Mucosa of rectum (tissue), 2 donors: ENCODE data around the gene NRXN3.
"Not testable (repeated sequence)": the region's sequence is repeated elsewhere in the genome, so short reads cannot be mapped to it uniquely, and the experiment has no call there.

Experiments used
- H3K27ac ChIP-seq, 2 donors: one replicate each; pipeline ENCODE4 v1.7.0; 2013; ENCODE audit warnings: inconsistent platforms in 2 of 2, low read depth in 2 of 2, low read length in 2 of 2
- H3K27me3 ChIP-seq, 2 donors: one replicate each; pipeline ENCODE4 v1.7.0; 2013; ENCODE audit warnings: low read length in 2 of 2; ENCODE audit not compliant: control insufficient read depth in 2 of 2, insufficient read depth in 2 of 2
- H3K36me3 ChIP-seq, 2 donors: one replicate each; pipeline ENCODE4 v1.7.0; 2013; ENCODE audit warnings: low read length in 2 of 2; ENCODE audit not compliant: control insufficient read depth in 2 of 2, insufficient read depth in 2 of 2
- H3K4me1 ChIP-seq, 2 donors: one replicate each; pipeline ENCODE4 v1.7.0; 2013; ENCODE audit warnings: low read length in 2 of 2, mild to moderate bottlenecking in 1 of 2; ENCODE audit not compliant: control insufficient read depth in 2 of 2, insufficient read depth in 2 of 2
- H3K4me3 ChIP-seq, 2 donors: one replicate each; pipeline ENCODE4 v1.7.0; 2013; ENCODE audit warnings: low read length in 2 of 2
- H3K9ac ChIP-seq, 2 donors: one replicate each; pipeline ENCODE4 v1.7.0; 2013; ENCODE audit warnings: low read length in 2 of 2, low read depth in 1 of 2, mild to moderate bottlenecking in 1 of 2
- H3K9me3 ChIP-seq, 2 donors: one replicate each; pipeline ENCODE4 v1.7.0; 2013; ENCODE audit warnings: low read length in 2 of 2; ENCODE audit not compliant: control insufficient read depth in 2 of 2
- donor health status: healthy.
- donor health status: Normal muscosa, but diverticular disease.

Gene NRXN3

DNA sequence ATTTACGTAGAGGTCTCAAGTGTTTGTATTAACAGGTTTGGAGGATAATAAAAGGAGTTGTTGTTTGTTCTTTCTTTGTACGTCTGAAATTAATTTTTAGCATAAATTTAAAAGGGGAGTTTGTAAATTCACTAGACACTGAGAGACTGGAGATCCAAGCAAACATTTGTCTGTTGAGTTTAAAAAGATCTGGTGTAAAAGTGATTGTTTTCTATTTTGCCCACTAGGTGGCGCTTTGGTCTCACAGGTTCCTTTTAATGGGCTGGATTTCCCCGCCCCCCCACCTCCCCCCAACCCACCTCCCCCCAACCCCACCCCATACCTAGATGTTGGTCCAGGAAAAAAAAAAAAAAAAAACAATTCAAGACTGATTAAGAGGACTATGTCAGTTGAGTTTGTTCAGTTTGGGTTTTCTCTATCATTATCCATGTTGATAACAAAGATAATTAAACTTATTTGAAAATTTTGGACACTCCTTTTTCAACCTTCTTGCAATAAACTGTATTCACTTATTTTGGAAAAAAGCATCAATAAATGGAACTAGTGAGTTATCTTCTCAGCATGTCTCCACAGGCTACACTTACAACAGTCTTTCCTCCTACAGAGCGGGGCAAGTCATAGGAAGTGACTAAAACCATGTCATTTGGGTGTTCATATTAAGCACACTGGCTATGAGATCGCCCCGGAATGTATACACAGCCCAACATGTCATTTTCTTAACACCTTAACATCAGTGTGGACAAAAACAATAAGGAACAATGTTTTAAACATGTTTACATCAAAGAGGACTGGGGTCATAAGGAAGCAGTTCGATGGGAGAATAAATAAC is 841.1 kb downstream of the NRXN3 start:
- Histone ChIP-seq H3K4me1 (no peaks in the 10 kb centered on the region), H3K36me3 (no peaks in the 10 kb centered on the region), H3K9ac (no peak overlapping the region), H3K27me3 (no peaks in the 10 kb centered on the region), H3K4me3 (no peak overlapping the region), H3K27ac (no peak overlapping the region), H3K9me3 (no peaks in the 10 kb centered on the region)

DNA sequence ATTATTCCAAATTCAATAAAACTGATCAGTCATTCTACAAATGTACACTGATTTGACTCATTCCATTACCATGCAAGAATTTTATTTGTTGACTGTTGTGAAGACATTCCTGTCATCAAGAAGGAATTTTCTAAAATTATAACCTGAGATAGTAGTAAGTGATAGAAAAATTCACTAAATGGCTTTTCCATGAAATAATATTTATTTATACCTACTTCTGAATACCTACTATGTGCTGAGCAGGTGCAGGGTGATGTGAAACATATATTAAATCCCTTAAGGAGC is 841.7 kb downstream of the NRXN3 start:
- no peaks in the 10 kb centered on the region for H3K9me3 ChIP-seq
- no peak overlapping the region for H3K4me3 ChIP-seq
- H3K27ac ChIP-seq = no peak overlapping the region
- no peaks in the 10 kb centered on the region for H3K27me3 ChIP-seq
- H3K36me3 ChIP-seq = no peaks in the 10 kb centered on the region
- no peak overlapping the region for H3K9ac ChIP-seq
- H3K4me1 ChIP-seq = no peaks in the 10 kb centered on the region

DNA sequence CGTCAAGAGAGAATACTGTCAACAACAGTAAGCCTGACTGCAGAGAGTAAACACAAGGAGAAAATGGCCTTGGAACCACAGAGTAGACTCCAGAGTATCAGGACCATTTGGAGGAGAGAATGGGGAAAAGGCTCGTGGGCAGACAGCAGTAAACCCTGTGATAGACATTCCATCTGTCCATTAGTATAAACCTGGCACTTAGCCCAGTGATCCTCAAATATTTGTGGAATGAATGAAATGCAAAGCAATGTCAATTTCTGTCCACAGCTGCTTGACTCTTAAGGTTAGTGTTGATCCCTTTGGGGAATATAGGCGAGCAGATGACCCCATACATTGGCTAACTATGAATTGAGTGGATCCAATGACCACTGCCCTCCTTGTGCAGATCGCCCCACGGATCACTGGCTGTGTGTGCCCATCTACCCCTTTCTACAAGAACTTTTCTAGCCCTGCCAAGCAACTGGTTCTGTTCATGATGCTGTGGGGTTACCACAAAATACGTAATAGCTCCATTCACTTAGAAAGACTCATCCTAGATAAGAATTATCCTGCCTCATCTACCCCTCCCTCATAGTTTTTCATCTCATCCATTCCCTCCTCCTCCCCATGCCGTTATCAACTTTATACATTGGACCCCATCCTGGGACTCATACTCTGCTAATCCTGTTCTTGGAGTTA is 846.8 kb downstream of the NRXN3 start:
- no peak overlapping the region for H3K4me3 ChIP-seq

DNA sequence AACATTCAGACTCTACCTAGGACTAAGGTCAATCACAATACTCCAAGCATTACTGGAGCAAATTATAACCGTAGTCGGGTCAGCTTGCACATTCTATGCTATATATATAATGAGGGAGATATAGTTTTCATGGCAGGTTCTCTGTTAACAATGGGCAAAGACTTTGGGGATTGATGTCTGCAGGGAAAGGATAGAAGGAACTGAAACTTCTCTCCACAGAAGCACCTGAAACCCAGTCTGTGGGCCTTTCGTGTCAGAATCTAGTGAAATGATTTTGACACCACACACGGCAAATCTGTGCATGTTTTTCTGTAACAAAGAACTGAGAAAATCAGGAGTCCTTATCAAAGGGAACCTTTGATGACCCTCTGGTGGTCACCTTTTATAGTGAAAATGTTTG is 847.4 kb downstream of the NRXN3 start:
- H3K36me3 ChIP-seq = no peaks in the 10 kb centered on the region
- H3K27ac ChIP-seq = no peak overlapping the region
- H3K4me3 ChIP-seq = no peak overlapping the region
- no peaks in the 10 kb centered on the region for H3K4me1 ChIP-seq
- H3K9ac ChIP-seq = no peak overlapping the region
- H3K9me3 ChIP-seq = no peaks in the 10 kb centered on the region
- no peaks in the 10 kb centered on the region for H3K27me3 ChIP-seq

More for the DNA sequence above, 846.8 kb downstream of the NRXN3 start:
- Histone ChIP-seq H3K27me3 (no peaks in the 10 kb centered on the region), H3K9me3 (no peaks in the 10 kb centered on the region), H3K4me1 (no peaks in the 10 kb centered on the region), H3K9ac (no peak overlapping the region), H3K36me3 (no peaks in the 10 kb centered on the region), H3K27ac (no peak overlapping the region)

DNA sequence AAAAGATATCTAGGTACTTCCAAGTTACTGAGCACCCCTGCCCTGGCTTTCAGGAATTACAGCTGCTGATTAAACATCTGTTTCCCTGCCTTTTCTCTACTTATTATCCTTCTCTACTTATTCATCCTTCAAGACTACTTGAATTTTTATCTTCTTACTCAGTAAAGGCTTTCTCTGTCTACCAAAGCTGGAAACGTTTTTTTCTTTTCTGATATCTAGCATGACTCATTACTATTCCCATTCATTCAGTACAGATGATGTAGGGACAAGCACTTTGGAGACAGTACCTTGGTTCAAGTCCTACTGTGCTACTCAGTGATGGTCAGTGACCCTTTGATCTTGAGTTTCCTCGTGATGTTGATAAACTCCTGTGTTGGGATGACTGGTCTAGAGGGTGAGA is 848.7 kb downstream of the NRXN3 start:
- Histone ChIP-seq H3K27ac (no peak overlapping the region), H3K27me3 (no peaks in the 10 kb centered on the region), H3K4me3 (no peak overlapping the region), H3K36me3 (no peaks in the 10 kb centered on the region), H3K9me3 (no peaks in the 10 kb centered on the region), H3K9ac (no peak overlapping the region), H3K4me1 (no peaks in the 10 kb centered on the region)

DNA sequence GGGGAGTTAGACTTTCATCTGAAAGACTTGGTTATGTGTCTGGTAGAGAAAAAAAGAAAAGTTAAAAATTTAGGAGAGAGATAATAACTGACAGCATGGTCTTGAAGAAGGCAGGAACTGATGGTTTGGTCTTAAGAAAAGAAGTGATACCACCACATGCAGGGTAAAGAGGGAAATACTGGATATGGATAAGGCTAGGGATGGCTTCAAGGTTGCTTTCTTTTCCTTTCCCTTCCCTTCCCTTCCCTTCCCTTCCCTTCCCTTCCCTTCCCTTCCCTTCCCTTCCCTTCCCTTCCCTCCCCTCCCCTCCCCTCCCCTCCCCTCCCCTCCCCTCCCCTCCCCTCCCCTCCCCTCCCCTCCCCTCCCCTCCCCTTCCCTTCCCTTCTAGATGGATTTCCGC is 849.7 kb downstream of the NRXN3 start:
- not testable (repeated sequence) for H3K27me3 ChIP-seq, H3K4me3 ChIP-seq, H3K36me3 ChIP-seq, H3K9me3 ChIP-seq, H3K9ac ChIP-seq, H3K4me1 ChIP-seq, H3K27ac ChIP-seq

DNA sequence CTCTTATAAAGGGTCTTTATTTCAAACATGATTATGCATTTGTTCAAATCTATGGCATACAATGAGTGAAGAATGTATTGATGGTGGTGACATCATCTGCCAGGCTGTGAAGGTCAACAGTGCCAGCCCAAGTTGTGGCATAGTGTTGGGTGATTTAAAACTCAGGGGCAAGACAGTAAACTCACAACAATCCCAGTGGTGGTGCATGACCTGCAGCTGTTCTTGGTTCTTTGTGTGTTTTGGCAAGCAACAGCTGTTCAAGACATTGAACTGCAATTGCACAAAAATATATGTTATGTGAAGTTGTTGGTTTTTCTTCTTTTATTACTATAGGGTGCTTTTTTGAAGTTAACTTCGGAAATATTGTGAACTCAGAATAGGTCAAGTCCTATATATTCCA is 851.6 kb downstream of the NRXN3 start:
- Histone ChIP-seq H3K4me1 (no peaks in the 10 kb centered on the region), H3K27me3 (no peaks in the 10 kb centered on the region), H3K36me3 (no peaks in the 10 kb centered on the region), H3K27ac (no peak overlapping the region), H3K4me3 (no peak overlapping the region), H3K9me3 (no peaks in the 10 kb centered on the region), H3K9ac (no peak overlapping the region)

DNA sequence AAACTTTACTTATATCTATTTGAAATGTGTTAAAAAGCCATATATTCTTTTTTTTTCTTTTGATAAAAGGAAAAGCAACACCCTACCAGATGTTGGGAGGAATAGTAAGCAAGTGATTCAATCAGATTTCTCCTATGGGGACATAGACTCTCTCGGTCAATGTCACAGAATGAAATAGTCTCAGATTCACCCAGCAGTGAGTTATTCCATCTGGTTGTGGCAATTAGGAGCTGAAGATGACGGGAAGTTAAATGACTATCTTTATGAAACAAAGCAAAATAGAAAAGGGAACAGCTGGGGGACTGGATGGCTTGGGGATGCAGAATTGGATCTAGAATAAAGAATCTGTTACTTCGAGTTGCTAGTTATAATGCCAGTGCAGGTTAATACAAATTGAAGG is 857.0 kb downstream of the NRXN3 start:
- Histone ChIP-seq H3K27ac (no peak overlapping the region), H3K36me3 (no peaks in the 10 kb centered on the region), H3K4me1 (no peaks in the 10 kb centered on the region), H3K9me3 (no peaks in the 10 kb centered on the region), H3K27me3 (peaks cover 0 to 4% of the 10 kb centered on the region in 2 donors), H3K9ac (no peak overlapping the region), H3K4me3 (no peak overlapping the region)

DNA sequence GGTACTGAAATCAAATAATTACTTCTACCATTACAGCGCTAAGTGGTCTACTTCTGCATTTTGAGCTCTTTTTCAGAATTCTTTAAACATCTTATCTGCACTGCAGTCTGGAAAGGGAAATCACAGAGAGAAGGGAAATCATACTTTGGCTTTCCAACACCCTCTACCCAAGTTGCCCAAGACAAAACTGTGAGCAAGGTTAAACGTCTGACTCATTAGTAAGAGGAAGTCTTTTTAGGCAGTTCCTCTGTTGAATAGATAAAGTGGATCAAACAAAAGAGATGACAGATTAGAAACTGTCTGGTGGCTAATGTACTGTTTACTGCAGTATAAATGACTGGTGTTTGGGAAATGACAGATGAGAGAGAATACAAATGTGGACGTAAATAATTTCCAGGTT is 858.1 kb downstream of the NRXN3 start:
- Histone ChIP-seq H3K27ac (no peak overlapping the region), H3K4me3 (no peak overlapping the region), H3K4me1 (no peaks in the 10 kb centered on the region), H3K27me3 (peaks cover 0 to 4% of the 10 kb centered on the region in 2 donors), H3K36me3 (no peaks in the 10 kb centered on the region), H3K9me3 (no peaks in the 10 kb centered on the region), H3K9ac (no peak overlapping the region)

DNA sequence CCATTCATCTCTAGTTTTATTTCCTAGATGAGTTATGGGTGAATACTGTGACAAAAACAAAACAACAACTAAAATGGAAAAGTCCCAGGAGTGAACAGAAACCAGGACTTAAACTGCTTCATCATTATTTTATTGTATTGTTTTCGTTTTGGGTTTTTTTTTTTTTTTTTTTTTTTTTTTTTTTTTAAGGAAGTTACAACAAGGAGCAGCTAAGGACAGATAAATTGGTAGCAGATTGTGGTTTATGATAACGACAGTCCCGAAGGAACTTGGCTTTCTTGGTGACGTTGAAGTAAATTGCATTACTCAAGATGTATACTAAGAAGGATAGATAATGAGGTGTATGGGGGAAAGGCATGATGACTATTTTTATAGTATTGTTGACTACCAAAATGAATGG is 866.3 kb downstream of the NRXN3 start:
- no peaks in the 10 kb centered on the region for H3K4me1 ChIP-seq
- H3K27ac ChIP-seq = no peak overlapping the region
- no peak overlapping the region for H3K9ac ChIP-seq
- H3K9me3 ChIP-seq = peaks cover 0 to 4% of the 10 kb centered on the region in 2 donors
- no peaks in the 10 kb centered on the region for H3K27me3 ChIP-seq
- H3K36me3 ChIP-seq = no peaks in the 10 kb centered on the region
- no peak overlapping the region for H3K4me3 ChIP-seq
